Memory B cell (primary cell): Measurements from ENCODE around the gene PAX2.
A peak's percentile ranks its signal among the peaks of the same experiment; 100 is the strongest.

Source experiments
- ATAC-seq: fragments of 150-1000 bp; cut with Tn5 transposase; 2 replicates; pipeline ENCODE4 v1.10.0; 2021; ENCODE audit warnings: low read depth, mild to moderate bottlenecking, moderate library complexity
- DNase-seq, 2 donors: peaks; one replicate each; pipeline ENCODE4 v3.0.0; 2022; ENCODE audit warnings: low spot score in 2 of 2
- H3K27ac Mint-ChIP-seq: one replicate; pipeline ENCODE4 v1.8.0; 2022; ENCODE audit warnings: mild to moderate bottlenecking, moderate library complexity, mixed read lengths
- H3K27me3 Mint-ChIP-seq: one replicate; pipeline ENCODE4 v1.8.0; 2022; ENCODE audit warnings: mixed read lengths
- H3K36me3 Mint-ChIP-seq: one replicate; pipeline ENCODE4 v1.8.0; 2022; ENCODE audit warnings: mild to moderate bottlenecking, mixed read lengths
- H3K4me1 Mint-ChIP-seq: one replicate; pipeline ENCODE4 v1.8.0; 2022; ENCODE audit warnings: mixed read lengths
- H3K4me3 Mint-ChIP-seq: one replicate; pipeline ENCODE4 v1.8.0; 2022; ENCODE audit warnings: mild to moderate bottlenecking, moderate library complexity, mixed read lengths
- H3K9me3 Mint-ChIP-seq: one replicate; pipeline ENCODE4 v1.8.0; 2022; ENCODE audit warnings: mixed read lengths

The PAX2 gene

GRCh38 chr10:100715101-100715444 lies 30.3 kb upstream of the PAX2 start:
- H3K36me3 Mint-ChIP-seq: peaks cover 2% of the 10 kb centered on the region
- DNase-seq: no peak
- ATAC-seq: no peak
- peaks cover 48% of the 10 kb centered on the region for H3K27me3 Mint-ChIP-seq
- no peaks in the 10 kb centered on the region for H3K9me3 Mint-ChIP-seq
- peaks cover 13% of the 10 kb centered on the region for H3K4me1 Mint-ChIP-seq
- no peak overlapping the region for H3K27ac Mint-ChIP-seq
- peak overlapping the region; percentile 79 for H3K4me3 Mint-ChIP-seq

- Mint-ChIP-seq H3K4me3 (peak overlapping the region; percentile 79), H3K27ac (no peak overlapping the region), H3K36me3 (peaks cover 2% of the 10 kb centered on the region), H3K9me3 (no peaks in the 10 kb centered on the region), H3K27me3 (peaks cover 50% of the 10 kb centered on the region), H3K4me1 (peaks cover 13% of the 10 kb centered on the region)
- DNase-seq (no peak), ATAC-seq (no peak)
Observed at GRCh38 chr10:100715445-100716385, 29.7 kb upstream of the PAX2 start.

- ATAC-seq (no peak), DNase-seq (no peak)
- Mint-ChIP-seq H3K36me3 (peaks cover 2% of the 10 kb centered on the region), H3K27me3 (peaks cover 43% of the 10 kb centered on the region), H3K4me1 (peaks cover 10% of the 10 kb centered on the region), H3K4me3 (no peak overlapping the region), H3K9me3 (no peaks in the 10 kb centered on the region), H3K27ac (no peak overlapping the region)
Observed at GRCh38 chr10:100717166-100717565, 28.2 kb upstream of the PAX2 start.

GRCh38 chr10:100718197-100718742 lies 27.1 kb upstream of the PAX2 start:
- Mint-ChIP-seq H3K9me3 (no peaks in the 10 kb centered on the region), H3K27ac (no peak overlapping the region), H3K4me3 (no peak overlapping the region), H3K27me3 (peaks cover 42% of the 10 kb centered on the region), H3K36me3 (peaks cover 2% of the 10 kb centered on the region), H3K4me1 (peaks cover 12% of the 10 kb centered on the region)
- no peak for ATAC-seq
- DNase-seq: no peak

DNA sequence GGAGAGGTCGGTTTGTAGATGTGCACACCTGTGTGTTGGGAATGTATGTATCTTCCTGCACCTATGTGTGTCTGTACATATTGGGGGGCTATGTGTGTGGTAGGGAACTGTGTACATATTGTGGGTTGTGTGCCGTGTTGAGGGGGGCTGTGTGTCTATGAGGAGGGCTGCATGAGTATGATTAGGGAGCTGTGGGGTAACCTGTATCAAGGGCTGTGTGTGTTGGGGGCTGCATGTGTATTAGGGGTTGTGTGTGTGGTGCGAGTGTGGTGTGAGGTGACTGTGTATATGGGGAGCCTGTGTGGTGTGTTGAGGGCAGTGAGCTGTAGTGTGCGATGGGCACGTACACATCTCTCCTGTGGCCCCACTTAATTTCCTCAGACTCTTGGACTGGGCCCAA lies 22.2 kb upstream of the PAX2 start:
- Mint-ChIP-seq H3K4me3 (no peak overlapping the region), H3K9me3 (no peaks in the 10 kb centered on the region), H3K27ac (peak overlapping the region; percentile 0), H3K27me3 (peaks cover 33% of the 10 kb centered on the region), H3K36me3 (peaks cover 2% of the 10 kb centered on the region), H3K4me1 (peaks cover 7% of the 10 kb centered on the region)
- no peak for DNase-seq
- no peak for ATAC-seq

DNA sequence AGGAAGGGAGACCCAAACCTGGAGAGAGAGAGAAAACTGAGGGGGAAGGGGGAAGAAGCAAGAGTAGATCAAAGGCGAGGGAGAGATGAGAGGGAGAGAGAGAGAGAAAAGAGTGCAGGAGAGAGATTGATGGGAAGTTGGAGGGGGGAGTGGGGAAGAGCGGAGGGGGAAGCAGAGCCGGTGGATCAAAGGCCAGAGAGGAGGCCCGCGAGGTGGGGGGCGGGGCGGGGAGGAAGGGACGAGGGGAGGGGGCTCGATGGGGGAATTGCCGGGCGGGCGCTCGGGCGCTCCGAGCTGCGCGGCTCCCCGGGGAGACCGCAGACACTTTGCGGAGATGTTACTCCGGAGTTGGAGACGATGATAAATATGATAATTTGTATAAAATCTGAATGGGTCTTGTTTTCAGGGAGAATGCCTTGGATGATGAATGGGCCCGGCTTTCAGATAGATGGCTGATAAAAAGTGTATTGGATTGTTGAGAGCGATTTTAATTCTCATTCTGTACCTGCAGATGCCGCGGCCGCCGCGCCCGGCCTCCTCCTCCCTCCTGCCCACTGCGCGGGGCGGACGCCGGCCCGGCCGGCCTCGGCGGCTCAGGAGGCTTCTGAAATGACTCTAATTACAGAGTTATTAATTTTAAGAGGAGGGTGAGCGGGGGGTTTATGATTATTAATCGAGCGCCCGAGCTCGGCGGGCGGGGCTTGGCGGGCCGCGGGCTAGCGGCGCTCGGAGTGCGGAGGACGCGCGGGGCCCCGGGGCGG lies 21.4 kb upstream of the PAX2 start:
- DNase-seq: no peak
- no peak overlapping the region for H3K27ac Mint-ChIP-seq
- H3K36me3 Mint-ChIP-seq: peaks cover 2% of the 10 kb centered on the region
- no peaks in the 10 kb centered on the region for H3K9me3 Mint-ChIP-seq
- H3K4me1 Mint-ChIP-seq: peaks cover 10% of the 10 kb centered on the region
- peaks cover 37% of the 10 kb centered on the region for H3K27me3 Mint-ChIP-seq
- peak overlapping the region; percentile 6 for H3K4me3 Mint-ChIP-seq
- ATAC-seq: no peak

GRCh38 chr10:100724531-100725027 lies 20.8 kb upstream of the PAX2 start:
- DNase-seq: no peak
- no peak overlapping the region for H3K27ac Mint-ChIP-seq
- H3K27me3 Mint-ChIP-seq: peaks cover 36% of the 10 kb centered on the region
- H3K9me3 Mint-ChIP-seq: no peaks in the 10 kb centered on the region
- peaks cover 14% of the 10 kb centered on the region for H3K4me1 Mint-ChIP-seq
- H3K36me3 Mint-ChIP-seq: peaks cover 2% of the 10 kb centered on the region
- ATAC-seq: no peak
- H3K4me3 Mint-ChIP-seq: no peak overlapping the region

- Mint-ChIP-seq H3K4me1 (peaks cover 15% of the 10 kb centered on the region), H3K36me3 (peaks cover 2% of the 10 kb centered on the region)
- ATAC-seq: no peak
Observed at GRCh38 chr10:100725071-100725471, 20.3 kb upstream of the PAX2 start.

DNA sequence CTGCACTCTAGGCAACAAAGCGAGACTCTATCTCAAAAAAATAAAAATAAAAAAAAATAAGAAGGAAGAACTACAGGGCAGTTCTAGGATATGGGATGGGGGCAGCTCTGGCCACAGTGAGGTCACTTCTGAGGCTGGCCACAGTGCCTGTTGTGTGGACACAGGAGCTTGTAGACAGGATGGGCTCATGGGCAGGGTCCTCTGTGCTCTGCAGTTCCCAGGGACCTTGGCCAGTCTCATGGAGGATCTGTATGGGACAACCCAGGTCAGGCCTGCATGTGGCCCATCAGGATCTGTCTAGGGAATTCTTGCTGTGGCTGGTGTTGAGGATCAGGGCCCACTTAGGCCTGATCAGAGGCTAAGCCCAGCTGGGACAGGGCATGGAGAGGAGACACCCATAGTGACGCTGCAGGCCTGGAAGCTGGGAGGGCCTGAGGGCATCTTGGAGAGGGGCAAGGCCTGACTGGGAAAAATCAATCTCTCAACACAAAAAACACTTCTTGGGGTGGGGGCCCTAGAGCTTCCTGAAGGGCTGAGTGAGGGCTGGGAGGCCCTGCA lies 19.4 kb upstream of the PAX2 start:
- Mint-ChIP-seq H3K9me3 (no peaks in the 10 kb centered on the region), H3K27ac (no peak overlapping the region), H3K4me3 (no peak overlapping the region), H3K27me3 (peaks cover 37% of the 10 kb centered on the region), H3K36me3 (peaks cover 2% of the 10 kb centered on the region), H3K4me1 (peaks cover 18% of the 10 kb centered on the region)
- DNase-seq (no peak), ATAC-seq (no peak)

More at GRCh38 chr10:100725071-100725471, 20.3 kb upstream of the PAX2 start:
- no peaks in the 10 kb centered on the region for H3K9me3 Mint-ChIP-seq
- DNase-seq: no peak
- no peak overlapping the region for H3K27ac Mint-ChIP-seq
- no peak overlapping the region for H3K4me3 Mint-ChIP-seq
- H3K27me3 Mint-ChIP-seq: peaks cover 36% of the 10 kb centered on the region

DNA sequence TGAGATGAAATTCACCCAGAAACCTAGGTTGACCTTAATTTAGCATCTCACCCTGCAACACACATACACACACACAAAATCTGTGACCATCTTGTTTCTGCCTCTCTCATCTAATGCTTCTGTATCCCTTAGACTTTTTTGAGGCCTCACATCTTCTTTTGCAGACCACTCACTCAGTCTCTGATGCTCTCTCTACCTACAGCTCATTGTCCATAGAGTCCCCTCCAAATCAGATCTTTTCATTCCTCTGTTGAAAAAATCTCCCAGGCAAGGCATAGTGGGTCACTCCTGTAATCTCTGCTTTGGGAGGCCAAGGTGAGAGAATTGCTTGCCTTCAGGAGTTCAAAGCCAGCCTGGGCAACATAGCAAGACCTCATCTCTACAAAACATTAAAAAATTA lies 17.6 kb upstream of the PAX2 start:
- no peaks in the 10 kb centered on the region for H3K9me3 Mint-ChIP-seq
- H3K27me3 Mint-ChIP-seq: peaks cover 44% of the 10 kb centered on the region
- H3K4me3 Mint-ChIP-seq: no peak overlapping the region
- DNase-seq (no peak), ATAC-seq (no peak)
- no peak overlapping the region for H3K27ac Mint-ChIP-seq
- peaks cover 4% of the 10 kb centered on the region for H3K36me3 Mint-ChIP-seq
- peaks cover 25% of the 10 kb centered on the region for H3K4me1 Mint-ChIP-seq

DNA sequence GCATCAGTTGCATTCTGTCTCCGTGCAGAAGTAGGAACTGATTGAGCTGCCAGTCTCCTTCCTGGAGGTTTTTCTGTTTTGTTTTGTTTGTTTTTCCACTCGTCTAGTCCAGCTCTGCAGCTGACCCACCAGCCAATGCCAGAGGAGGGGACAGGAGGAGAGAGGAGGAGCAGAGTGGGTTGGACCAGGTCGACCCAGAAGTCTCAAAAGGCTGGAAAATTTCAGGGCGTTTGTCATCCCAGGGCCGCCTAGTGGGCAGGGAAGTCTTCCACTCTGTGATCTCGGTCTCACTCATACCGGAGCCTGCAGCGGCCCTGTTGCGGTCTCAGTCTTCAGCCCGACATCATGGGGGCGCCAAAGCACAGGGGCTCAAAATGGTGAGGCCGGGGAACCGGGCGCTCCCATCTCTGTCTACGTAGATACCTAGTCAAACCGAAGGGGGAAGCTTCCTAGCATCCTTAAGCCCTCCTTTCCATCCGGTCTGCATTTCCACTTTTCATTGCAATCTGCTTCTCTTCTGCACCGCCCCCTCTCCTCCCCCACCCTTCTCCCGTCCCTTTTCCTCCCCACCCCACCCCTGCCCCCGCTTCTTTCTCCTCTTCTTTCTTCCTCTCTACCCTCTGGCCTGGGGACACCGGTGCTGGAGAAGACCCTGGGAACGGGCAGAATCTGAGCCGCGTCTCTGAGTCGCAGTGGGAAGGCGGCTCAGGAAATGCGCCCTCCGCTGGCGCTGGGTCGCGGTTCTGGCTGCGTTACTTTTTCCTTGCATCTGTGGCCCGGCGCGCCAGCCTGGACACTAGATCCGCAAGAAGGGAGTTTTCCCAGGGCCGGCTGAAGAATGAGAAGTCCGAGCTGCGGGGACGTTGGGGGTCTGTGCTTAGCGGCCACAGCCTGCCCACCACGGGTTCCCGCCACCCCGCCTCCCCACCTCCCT lies 16.2 kb upstream of the PAX2 start:
- peak in 1 of 2 donors; percentile 17 for DNase-seq
- no peak overlapping the region for H3K27ac Mint-ChIP-seq
- peak overlapping the region; percentile 79 for H3K4me3 Mint-ChIP-seq
- H3K27me3 Mint-ChIP-seq: peaks cover 37% of the 10 kb centered on the region
- no peaks in the 10 kb centered on the region for H3K9me3 Mint-ChIP-seq
- peaks cover 2% of the 10 kb centered on the region for H3K36me3 Mint-ChIP-seq
- ATAC-seq: peak; percentile 63
- H3K4me1 Mint-ChIP-seq: peaks cover 18% of the 10 kb centered on the region

- peaks cover 2% of the 10 kb centered on the region for H3K36me3 Mint-ChIP-seq
- peak overlapping the region; percentile 65 for H3K4me3 Mint-ChIP-seq
- peaks cover 43% of the 10 kb centered on the region for H3K27me3 Mint-ChIP-seq
- DNase-seq (peak in 1 of 2 donors; percentile 21), ATAC-seq (no peak)
- H3K9me3 Mint-ChIP-seq: no peaks in the 10 kb centered on the region
- H3K4me1 Mint-ChIP-seq: peaks cover 20% of the 10 kb centered on the region
- H3K27ac Mint-ChIP-seq: peak overlapping the region; percentile 15
Observed at GRCh38 chr10:100729862-100730724, 15.3 kb upstream of the PAX2 start.
